Measurements from ENCODE around the gene MAGEA9. TPM values are rescaled to one million over a fixed set of nuclear protein-coding genes. Genes with fewer than 3 reads are reported as not detected.
"Not testable (repeated sequence)": the region's sequence is repeated elsewhere in the genome, so short reads cannot be mapped to it uniquely, and the experiment has no call there.

MAGEA9 gene, protein sequence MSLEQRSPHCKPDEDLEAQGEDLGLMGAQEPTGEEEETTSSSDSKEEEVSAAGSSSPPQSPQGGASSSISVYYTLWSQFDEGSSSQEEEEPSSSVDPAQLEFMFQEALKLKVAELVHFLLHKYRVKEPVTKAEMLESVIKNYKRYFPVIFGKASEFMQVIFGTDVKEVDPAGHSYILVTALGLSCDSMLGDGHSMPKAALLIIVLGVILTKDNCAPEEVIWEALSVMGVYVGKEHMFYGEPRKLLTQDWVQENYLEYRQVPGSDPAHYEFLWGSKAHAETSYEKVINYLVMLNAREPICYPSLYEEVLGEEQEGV
- not detected for total RNA-seq
- long read RNA-seq: 0 reads

DNA sequence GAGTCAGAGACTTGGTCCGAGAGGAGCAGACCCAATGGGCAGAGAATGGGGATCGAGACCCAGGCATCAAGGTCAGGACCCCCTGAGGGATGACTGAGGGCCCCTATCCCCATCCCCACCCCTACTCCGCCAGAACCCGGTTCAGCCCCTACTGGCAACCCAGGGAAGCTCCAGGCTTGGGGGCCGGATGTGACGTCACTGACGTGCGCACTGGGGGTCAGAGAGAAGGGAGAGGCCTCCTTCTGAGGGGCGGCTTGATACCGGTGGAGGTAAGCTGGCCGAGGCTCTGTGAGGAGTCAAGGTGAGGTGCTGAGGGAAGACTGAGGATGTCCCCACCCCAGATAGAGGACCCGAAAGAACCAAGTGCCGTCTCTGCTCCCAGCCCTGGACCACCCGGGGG lies at the start of gene MAGEA9:
MAGEA9 (plus strand) TSS at position 204 of the 400 bp plus-strand sequence. CDS start 4,281 bp downstream, outside the sequence.
- DNase-seq; intact Hi-C loops (cut with micrococcal nuclease); ATAC-seq: not testable (repeated sequence)

DNA sequence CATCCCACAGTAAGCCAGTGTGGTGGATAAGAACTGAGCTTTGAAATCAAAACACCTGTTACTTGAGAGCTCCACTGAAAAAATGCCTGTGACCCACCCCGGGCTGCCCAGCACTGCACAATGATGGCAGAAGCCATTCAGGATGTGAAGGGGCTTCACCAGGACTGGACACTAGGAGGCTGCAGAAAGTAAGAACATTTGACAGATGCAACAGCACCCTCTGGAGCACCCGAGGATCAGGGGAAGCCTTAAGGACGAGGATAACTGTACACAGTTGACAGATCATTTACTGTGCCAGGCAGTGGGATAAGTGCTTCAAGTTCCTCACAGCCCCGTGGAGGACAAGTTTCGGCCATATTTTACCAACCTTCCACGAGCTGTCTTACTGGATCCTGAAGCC lies 39.5 kb upstream of the MAGEA9 start:
- ATAC-seq; intact Hi-C loops (cut with micrococcal nuclease); DNase-seq: not testable (repeated sequence)

DNA sequence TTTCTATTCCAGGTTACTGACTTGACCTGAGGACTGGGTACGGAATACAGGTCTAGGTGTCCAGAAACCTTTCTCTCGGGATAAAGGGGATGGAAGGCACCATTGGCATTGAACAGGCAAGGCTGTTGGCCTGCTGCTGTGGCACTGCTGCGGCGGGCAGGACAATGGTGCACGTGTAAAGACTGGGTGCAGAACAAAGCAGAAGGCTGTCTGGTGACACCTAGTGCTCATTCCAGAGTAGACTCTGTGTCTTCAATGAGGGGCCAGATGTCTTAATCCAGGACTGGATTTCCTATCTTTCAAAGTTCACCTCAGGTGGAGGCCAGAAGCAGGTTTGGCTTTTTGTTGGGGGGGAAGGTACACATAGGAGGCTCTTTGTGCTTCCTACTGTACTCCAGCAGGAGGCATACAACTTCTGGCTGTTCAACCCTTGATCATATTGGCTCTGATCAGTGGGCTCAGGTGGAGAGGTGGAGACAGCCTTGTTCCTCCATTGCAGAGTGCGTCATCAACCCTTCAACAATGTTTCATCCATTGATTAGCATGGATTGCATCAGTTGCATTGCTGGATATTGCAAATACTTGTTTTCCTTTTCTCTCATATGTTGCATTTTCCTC lies 35.2 kb upstream of the MAGEA9 start:
- intact Hi-C loops (cut with micrococcal nuclease); DNase-seq: not testable (repeated sequence)
- ATAC-seq: peak; percentile 52

DNA sequence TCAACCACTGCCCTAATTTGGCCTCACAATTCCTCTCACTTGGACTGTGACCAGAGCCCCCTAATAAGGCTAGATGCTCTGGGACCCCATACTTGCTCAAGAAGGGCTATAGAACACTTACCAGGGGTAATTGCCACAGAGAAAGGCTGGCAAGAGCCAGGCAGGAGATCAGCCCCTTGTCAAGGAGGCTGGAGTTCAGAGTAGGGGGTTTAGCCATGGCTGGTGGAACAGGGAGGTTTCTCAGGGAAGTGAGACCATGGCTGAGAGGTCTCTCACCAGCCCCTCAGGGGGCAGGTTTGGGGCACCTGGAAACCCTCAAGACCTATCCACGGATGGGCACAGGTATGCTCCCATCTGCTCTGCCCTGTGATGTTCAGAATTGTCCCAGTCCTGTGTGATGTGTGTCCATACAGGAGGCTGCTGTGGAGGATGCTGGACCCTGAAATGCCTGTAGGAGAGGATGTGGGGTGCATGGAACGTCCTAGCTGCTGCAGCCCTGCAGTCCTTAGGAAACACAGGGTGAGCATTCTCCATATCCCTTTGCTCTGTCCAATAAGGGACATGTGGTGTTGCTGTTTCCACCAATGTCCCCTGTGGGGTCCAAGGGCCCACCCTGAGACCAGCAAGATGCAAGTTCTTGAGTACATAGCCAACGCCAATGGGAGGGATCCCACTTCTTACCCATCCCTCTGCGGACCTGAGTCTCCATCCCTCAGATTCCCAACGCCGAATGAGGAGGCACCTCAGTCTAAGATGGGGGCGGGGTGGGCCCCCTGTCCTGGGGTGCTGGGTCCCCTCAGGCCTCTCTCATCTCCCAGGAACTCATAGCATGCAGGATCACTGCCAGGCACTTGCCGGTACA lies 24.3 kb upstream of the MAGEA9 start:
- intact Hi-C loops (cut with micrococcal nuclease): no loop called here
- no peak for ATAC-seq
- no peak for DNase-seq

DNA sequence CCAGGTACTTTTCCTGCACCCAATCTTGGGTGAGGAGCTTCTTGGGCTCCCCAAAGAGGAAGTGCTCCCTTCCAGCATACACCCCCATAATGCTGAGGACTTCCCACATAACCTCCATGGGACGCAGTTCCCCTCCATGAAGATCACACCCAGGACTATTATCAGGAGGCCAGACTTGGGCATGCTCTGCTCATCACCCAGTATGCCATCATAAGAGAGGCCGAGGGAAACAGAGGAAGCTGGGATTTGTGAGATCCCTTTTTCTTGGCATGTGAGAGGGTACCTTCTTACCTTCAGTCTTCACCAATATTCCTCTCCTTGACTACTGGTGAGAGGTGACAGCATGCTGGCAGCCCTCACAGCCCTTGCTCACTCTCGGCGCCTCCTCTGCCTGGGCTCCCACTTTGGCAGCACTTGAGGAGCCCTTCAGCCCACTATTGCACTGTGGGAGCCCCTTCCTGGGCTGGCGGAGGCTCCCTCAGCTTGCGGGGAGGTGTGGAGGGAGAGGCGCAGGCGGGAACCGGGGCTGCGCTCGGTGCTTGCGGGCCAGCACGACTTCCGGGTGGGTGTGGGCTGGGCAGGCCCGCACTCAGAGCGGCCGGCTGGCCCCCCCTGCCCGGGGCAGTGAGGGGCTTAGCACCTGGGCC lies 23.5 kb upstream of the MAGEA9 start:
- DNase-seq (no peak), ATAC-seq (no peak)
- intact Hi-C loops (cut with micrococcal nuclease): no loop called here

DNA sequence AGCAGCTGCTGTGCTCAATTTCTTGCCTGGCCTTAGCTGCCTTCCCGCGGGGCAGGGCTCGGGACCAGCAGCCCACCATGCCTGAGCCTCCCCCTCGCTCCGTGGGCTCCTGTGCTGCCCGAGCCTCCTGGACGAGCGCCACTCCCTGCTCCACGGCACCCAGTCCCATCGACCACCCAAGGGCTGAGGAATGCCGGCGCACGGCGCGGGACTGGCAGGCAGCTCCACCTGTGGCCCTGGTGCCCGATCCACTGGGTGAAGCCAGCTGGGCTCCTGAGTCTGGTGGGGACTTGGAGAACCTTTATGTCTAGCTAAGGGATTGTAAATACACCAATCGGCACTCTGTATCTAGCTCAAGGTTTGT lies 23.0 kb upstream of the MAGEA9 start:
- ATAC-seq; DNase-seq; intact Hi-C loops (cut with micrococcal nuclease): not testable (repeated sequence)

DNA sequence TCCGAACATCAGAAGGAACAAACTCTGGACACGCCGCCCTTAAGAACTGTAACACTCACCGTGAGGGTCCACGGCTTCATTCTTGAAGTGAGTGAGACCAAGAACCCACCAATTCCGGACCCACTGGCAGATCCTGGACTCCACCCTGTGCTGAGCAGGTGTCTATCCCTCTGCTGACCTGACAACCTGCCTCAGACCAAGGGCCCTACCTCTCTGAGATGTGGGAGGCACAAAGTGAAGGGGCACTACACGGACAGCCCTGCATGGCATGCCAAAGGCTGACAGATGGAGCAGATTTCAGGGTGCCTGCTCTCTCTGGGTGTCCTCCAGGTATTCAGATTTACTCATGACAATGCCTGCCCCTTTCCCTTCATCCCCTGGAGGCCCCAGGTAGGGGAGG lies 21.9 kb upstream of the MAGEA9 start:
- ATAC-seq: no peak
- DNase-seq: no peak
- intact Hi-C loops (cut with micrococcal nuclease): no loop called here

DNA sequence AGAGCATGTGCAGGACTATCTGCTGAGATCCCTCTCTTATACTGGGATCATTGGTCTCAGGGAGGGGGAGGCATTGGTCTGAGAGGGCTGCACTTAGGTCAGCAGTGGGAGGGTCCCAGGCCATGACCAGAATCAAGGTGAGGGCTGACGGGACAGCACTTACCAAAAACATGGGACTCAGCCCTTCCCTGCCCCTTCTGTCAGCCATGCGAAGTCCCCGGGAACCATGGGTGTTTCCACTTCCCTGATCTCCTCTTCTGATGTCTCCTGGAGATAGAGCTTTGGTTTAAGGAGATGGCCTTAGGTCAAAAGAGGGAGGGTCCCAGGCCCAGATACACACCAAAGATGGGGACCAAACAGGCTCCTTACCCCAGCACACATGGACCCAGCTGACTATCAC lies 20.8 kb upstream of the MAGEA9 start:
- no peak for DNase-seq
- intact Hi-C loops (cut with micrococcal nuclease): no loop called here
- no peak for ATAC-seq

DNA sequence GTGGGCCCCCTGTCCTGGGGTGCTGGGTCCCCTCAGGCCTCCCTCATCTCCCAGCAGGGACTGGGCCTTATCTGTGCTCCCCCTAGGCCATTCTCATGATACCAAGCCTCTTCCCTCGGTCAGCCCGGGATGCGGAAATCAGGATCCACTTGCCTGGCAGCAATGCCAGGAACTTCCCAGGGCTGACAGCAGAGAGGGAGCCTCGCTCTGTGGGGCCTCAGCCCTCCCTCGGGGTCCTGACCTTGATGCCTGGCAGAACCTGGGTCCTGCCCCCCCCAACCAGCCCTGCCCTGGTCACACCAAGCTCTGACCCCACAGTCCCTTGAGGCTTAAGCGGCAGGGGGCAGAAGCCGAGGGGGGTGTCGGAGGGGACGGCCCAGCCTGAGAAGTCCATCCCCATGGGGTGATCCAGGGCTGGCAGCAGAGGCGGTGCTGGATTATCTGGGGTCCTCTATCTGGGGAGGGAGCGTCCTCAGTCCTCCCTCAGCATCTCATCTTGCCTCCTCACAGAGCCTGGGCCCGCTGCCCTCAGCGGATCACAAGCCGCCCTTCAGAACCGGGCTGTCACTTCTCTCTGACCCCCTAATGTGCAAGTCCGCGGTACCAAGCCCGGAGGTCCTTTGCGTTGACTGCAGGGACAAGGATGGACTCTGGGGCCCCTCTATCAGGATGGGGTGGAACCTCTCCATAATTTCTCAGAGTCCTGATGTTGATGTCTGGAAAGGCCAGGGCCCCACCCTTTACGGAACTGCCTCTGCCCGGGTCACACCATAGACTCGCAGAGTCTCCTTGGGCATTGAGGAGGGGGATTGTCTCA lies 19.7 kb upstream of the MAGEA9 start:
- DNase-seq; ATAC-seq; intact Hi-C loops (cut with micrococcal nuclease): not testable (repeated sequence)

DNA sequence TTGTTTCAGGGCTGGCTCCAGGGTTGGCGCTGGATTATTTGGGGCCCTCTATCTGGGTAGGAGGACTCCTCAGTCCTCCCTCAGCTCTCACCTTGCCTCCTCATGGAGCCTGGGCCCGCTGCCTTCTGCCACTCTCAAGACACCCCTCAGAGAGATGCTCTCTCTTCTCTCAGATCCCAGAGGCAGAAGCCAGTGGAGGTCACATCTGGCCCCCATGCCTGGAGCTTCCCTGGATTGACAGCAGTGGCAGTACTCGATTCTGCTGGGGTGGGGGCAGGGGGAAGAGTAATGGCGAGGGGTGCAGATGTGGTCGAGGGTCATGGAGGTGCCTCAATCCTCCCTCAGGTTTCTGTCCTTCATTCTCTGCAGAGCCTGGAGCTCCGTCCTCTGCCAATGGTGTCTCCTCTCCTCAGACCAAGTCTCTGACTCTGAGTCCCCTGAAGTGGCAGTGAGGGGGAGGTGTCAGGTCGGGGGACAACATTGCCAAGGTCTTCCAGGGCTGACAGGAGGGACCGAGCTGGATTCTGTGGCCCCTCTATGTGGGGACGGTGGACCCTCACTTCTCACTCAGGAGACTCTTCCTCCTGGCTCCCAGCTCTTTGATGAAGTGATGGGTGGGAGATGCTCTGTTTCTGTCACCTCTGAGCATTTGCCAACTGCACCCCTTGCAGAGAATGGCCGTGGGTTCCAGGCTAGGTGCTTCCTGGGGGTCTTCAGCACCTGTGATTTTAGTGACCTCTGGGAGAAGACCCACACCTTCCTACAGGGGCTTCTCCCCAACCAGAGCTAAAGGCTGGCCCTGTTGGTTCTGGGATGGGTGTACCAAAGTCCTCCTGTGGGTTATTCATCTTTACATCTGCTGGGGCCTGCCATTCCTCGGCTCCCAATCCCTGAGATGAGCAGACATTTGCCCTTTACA lies 18.8 kb upstream of the MAGEA9 start:
- intact Hi-C loops (cut with micrococcal nuclease): no loop called here
- ATAC-seq (no peak), DNase-seq (no peak)

DNA sequence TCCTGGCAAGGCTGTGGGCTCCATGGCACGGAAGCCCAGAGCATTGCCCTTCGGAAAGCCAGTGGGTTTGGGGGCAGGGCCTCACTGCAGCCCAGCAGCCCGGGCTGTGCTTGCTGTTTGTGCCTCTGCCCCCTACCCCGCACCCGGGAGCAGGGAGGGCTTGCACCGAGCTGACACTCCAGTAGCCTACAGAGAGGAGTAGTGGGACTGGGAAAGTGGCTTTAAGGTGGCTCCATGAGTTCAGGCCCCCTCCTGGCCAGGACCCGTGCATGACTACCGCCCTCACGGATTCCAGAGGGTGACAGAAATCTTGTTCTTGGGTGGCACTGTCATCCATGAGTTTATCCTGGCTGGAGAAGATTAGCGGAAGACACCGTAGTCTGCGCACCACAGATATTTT lies 11.4 kb upstream of the MAGEA9 start:
- intact Hi-C loops (cut with micrococcal nuclease); DNase-seq; ATAC-seq: not testable (repeated sequence)

DNA sequence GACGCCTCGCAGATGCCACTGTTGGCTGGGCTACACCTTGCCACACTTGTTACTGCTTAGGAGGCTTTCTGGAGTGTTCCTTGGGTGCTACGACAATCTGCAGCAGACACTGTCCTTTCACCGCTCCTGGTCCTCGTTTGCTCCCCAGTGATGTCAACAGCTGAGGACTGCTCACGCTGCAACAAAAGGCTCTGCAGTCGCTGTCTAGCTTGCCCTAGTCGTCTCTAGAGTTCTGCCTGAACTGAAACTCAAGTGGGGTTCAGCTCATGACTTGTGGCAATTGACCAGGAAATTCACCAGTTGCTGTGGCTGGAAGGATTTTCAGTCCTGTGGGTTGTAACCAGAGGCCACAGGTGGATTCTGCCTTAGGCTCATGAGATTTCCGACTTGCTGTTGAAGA lies 8.7 kb upstream of the MAGEA9 start:
- intact Hi-C loops (cut with micrococcal nuclease); ATAC-seq; DNase-seq: not testable (repeated sequence)

DNA sequence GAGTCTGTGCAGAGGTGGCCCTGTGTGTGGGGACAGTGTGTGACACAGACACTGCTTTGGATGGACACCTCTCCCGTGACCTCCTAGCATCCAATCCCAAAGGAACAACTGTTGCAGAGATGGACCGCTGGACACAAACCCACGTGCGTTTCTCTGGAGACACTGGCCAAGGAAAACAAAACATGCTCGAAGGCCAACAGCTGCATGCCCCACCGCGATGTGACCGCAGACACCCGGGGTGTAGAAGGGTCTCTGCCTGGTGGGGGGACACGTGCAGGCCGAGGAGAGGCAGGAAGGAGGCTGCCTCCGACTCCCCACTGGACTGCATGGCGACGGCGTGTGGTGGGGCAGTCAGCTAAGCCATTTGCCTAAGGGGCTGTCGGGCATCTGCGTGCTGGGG lies 8.0 kb upstream of the MAGEA9 start, which contains the start of gene HSFX1:
HSFX1 (plus strand) TSS at position 301 of the 400 bp plus-strand sequence. CDS start 614 bp downstream, outside the sequence.
- intact Hi-C loops (cut with micrococcal nuclease); ATAC-seq: not testable (repeated sequence)

DNA sequence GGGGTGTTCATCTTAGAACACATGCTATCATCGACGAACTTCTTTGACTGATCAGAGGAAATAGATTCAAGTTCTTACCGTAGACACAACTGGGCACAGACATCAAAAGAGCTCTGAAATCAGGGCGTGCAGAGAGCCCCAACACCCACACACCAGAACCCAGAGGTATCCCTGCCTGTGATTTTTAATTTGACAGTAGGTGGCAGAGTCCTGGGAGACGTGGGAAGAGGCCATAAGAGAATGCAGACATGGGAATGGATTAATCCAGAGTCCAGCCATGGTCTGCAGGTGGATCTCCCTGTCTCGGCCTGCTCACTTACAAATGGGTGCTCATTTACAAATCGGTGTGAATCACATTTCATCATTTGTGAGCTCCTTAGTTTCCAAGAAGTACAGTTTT lies 3.7 kb upstream of the MAGEA9 start:
- DNase-seq; ATAC-seq; intact Hi-C loops (cut with micrococcal nuclease): not testable (repeated sequence)

More for the DNA sequence above, 8.0 kb upstream of the MAGEA9 start, which contains the start of gene HSFX1:
- DNase-seq: not testable (repeated sequence)

DNA sequence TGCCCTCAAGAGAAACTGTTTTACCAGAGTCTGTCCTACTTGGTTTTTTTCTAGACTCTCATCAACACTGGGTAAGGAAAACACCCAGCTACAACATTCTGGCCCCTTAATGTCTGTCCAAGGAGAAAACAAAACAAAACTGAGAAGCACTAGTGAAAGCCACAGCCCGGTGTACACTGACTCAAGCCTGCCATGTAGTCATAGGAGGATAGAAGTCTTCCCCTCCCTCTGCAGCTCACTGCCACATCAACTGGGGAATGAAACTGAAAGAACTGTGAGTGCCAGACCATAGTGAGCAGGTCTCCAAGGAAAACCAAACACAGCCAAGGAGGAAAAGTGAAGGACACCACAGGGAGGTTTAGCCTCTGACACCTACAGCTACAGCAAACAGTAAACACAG lies 13.8 kb downstream of the MAGEA9 start:
- ATAC-seq; DNase-seq; intact Hi-C loops (cut with micrococcal nuclease): not testable (repeated sequence)

DNA sequence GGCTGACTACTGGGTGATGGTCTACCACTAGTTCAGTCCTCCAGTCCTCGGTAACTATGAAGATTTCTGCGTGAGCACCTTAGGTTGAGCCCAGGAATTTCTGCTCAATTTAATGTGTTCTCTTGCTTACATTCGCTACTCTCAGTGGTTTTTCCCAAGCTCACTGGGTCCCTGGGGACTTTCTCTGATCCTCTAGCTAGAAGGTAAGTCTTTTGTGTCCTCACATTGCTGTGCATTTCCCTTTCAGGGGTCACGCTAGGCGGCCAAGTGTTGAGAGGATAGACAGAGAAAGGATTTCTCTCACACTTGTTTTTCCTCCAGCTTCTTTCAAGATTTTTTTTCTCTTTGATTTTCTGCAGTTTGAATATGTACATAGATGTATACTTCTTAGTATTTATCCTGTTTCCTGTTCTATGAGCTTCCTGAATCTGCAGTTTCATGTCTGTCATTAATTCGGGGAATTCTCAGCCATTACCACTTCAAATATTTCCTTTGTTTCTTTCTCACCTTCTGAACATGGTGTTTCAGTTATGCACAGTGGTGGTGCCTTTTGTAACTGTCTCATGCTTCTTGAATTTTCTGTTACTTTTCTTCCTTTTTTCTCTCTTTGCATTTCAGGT lies 17.5 kb downstream of the MAGEA9 start:
- intact Hi-C loops (cut with micrococcal nuclease): no loop called here
- DNase-seq (no peak), ATAC-seq (no peak)

DNA sequence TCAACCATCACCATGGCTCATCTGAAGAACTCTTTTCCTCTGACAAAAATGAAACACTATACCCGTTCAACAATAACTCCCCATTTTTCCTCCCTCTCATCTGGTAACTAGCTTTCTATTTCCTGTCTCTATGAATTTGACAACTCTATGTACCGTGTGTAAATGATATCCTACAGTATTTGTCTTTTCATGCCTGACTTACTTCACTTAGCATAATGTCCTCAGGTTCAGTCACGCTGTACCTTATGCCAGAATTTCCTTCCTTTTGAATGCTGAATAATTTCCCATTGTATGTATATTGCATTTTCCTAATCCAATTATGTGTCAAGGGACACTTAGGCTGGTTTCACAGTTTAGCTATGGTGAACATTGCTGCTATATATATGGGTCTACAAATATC lies 18.2 kb downstream of the MAGEA9 start:
- no peak for ATAC-seq
- intact Hi-C loops (cut with micrococcal nuclease): no loop called here
- no peak for DNase-seq
